GM12865 (cell line): Measurements from ENCODE around the gene SLC22A3.

Source experiments
- DNase-seq: peaks from one replicate; pipeline ENCODE4 v3.0.0; 2010; ENCODE audit warnings: low read depth
- H3K4me3 ChIP-seq: 2 replicates; pipeline ENCODE4 v1.5.1; 2011; ENCODE audit warnings: mild to moderate bottlenecking, low read depth, low read length, control low read depth
- CTCF ChIP-seq: IDR thresholded peaks from 2 replicates; pipeline ENCODE4 v1.5.1; 2011; ENCODE audit warnings: low read length, control low read depth, low read depth, inconsistent platforms; ENCODE audit not compliant: insufficient read depth; ENCODE audit errors: missing control alignments

Gene SLC22A3

GRCh38 chr6:160420253-160420968 is 72.2 kb downstream of the SLC22A3 start:
- no peak for TF ChIP-seq CTCF
- DNase-seq: no peak
- H3K4me3 ChIP-seq: no peak overlapping the region

- no peak for DNase-seq
- TF ChIP-seq CTCF: no peak
- H3K4me3 ChIP-seq: no peak overlapping the region
Measured at GRCh38 chr6:160420969-160421556, 72.9 kb downstream of the SLC22A3 start.

- TF ChIP-seq CTCF: no peak
- no peak overlapping the region for H3K4me3 ChIP-seq
Measured at GRCh38 chr6:160421854-160422253, 73.7 kb downstream of the SLC22A3 start.

GRCh38 chr6:160424256-160424655 is 76.1 kb downstream of the SLC22A3 start:
- H3K4me3 ChIP-seq: no peak overlapping the region
- no peak for TF ChIP-seq CTCF
- no peak for DNase-seq

More at GRCh38 chr6:160421854-160422253, 73.7 kb downstream of the SLC22A3 start:
- DNase-seq: no peak

GRCh38 chr6:160426136-160426535 is 78.0 kb downstream of the SLC22A3 start:
- H3K4me3 ChIP-seq: no peak overlapping the region
- TF ChIP-seq CTCF: no peak
- no peak for DNase-seq

GRCh38 chr6:160427312-160428068 is 79.3 kb downstream of the SLC22A3 start:
- no peak for DNase-seq
- TF ChIP-seq CTCF: no peak
- H3K4me3 ChIP-seq: no peak overlapping the region
